Measurements from ENCODE around the gene ALDH16A1. TPM values are rescaled to one million over a fixed set of nuclear protein-coding genes. Genes with fewer than 3 reads are reported as not detected.

ALDH16A1 gene
- total and polyA plus RNA-seq, 10 of the 15 experiments (the other 5 are each of a cell fraction or from before 2014, with no cell fraction given) = 1.7 to 49.3 (median 18.1) TPM

DNA sequence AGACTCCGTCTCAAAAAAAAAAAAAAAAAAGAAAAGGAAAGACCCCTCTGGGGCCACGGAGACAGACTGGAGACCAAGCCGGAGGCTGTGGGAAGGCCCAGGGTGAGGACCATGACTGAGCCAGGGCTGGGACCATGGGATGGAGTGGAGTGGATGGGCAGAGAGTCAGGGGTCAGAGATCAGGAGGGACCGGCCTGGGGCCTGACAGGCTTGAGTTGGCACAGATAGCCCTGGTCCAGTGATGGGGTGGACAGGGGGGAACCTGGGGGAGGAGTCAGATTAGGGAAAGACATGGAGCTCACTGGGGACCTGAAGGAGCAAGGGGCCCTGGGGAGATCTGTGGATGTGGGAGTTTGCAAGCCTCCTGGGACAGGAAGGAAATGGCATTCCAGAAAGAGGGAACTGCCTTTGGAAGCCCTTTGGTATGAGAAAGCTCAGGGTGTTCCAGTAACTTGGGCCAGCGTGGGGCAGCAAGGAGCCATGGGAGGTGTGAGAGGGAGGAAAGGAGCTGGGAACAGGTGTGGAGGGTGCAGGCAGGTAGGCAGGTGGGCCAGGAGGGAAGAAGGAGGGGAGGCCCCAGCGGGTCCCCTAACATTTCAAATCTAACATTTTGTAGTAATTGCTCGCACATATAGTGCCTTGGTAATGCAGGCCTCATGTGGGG, 28.1 kb downstream of the ALDH16A1 start (continued):
- TF ChIP-seq IKZF1 (conservative IDR thresholded peaks at IDR 0.05) (no peak), CHD1 (IDR thresholded peaks at IDR 0.05; ENCODE audit: low read depth, low read length) (no peak)
- TF ChIP-seq, protein P1, sequence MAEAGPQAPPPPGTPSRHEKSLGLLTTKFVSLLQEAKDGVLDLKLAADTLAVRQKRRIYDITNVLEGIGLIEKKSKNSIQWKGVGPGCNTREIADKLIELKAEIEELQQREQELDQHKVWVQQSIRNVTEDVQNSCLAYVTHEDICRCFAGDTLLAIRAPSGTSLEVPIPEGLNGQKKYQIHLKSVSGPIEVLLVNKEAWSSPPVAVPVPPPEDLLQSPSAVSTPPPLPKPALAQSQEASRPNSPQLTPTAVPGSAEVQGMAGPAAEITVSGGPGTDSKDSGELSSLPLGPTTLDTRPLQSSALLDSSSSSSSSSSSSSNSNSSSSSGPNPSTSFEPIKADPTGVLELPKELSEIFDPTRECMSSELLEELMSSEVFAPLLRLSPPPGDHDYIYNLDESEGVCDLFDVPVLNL (IDR thresholded peaks at IDR 0.05; ENCODE audit: low read depth, low read length) = no peak
- TF ChIP-seq, protein P2, sequence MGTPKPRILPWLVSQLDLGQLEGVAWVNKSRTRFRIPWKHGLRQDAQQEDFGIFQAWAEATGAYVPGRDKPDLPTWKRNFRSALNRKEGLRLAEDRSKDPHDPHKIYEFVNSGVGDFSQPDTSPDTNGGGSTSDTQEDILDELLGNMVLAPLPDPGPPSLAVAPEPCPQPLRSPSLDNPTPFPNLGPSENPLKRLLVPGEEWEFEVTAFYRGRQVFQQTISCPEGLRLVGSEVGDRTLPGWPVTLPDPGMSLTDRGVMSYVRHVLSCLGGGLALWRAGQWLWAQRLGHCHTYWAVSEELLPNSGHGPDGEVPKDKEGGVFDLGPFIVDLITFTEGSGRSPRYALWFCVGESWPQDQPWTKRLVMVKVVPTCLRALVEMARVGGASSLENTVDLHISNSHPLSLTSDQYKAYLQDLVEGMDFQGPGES (IDR thresholded peaks at IDR 0.05) = no peak

DNA sequence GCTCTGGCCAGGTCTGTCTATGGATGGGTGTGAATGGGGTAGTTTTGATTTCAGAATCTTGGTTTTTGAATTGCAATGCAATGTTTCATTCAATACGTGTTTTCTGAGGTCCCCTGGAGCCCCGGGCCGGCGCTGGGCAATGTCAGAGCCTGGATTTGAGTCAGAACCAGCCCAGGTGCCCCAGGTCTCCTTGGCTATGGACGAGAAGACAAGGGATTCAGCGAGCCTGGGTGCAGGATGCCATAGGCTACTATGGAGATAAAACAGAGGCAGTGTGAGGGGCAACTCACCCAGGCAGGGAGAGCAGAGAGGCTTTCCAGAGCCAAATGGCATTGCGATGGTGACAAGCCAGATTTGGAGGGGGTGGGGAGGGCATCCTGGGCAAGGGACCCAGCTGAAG, 33.2 kb downstream of the ALDH16A1 start:
- 85% methylated on average over 7 of the region's 7 CpGs for whole genome bisulfite sequencing (ENCODE audit: insufficient coverage, insufficient replicate concordance, low lambda C conversion rate, missing lambda C conversion rate)
- no peak for DNase-seq (ENCODE audit: low read depth, low spot score)
- H3K9ac ChIP-seq (ENCODE audit: control insufficient read depth, insufficient read depth, low read length) = no peak overlapping the region
- peaks cover 41% of the 10 kb centered on the region for H3K79me2 ChIP-seq (ENCODE audit: control insufficient read depth, insufficient read depth, low read length)
- SMC1A ChIA-PET (ENCODE audit: uncharacterized antibody, unreplicated experiment) = interaction anchor here (1.3 kb wide), 1 partner anchor 16 kb away, joined by 5 read pairs; no protein-coding TSS in a partner anchor
- BruUV-seq (replicated peaks) = no TSS peak
- no peak for FAIRE-seq
- H4K20me1 ChIP-seq (ENCODE audit: control insufficient read depth, insufficient read depth) = peaks cover 13% of the 10 kb centered on the region
- H3K27ac ChIP-seq (ENCODE audit: control insufficient read depth, insufficient read depth) = no peak overlapping the region
- no peak overlapping the region for H3K4me3 ChIP-seq
- no peak overlapping the region for H2AFZ ChIP-seq (ENCODE audit: control insufficient read depth, low read depth, low read length)
- intact Hi-C loops (cut with micrococcal nuclease; ENCODE audit: unreplicated experiment) = loop anchor here (5.0 kb wide), 1 partner anchor 386 kb away; no protein-coding TSS in a partner anchor
- no peaks in the 10 kb centered on the region for H3K9me3 ChIP-seq (replicated peaks; ENCODE audit: control insufficient read depth, insufficient read depth, low read length)
- H3K4me1 ChIP-seq (ENCODE audit: control insufficient read depth, insufficient read depth, low read length) = peaks cover 16% of the 10 kb centered on the region
- H3K4me2 ChIP-seq (ENCODE audit: control insufficient read depth, insufficient read depth) = no peak overlapping the region
- POLR2A ChIA-PET = no interaction called here
- CTCF ChIA-PET = interaction anchor here (0.6 to 1.6 kb wide), 3 partner anchors 10 to 181 kb away, joined by 3 to 4 read pairs (median 4); no protein-coding TSS in a partner anchor
- in situ Hi-C loops (cut with MboI) = no loop called here
- no peak for ATAC-seq
- RAD21 ChIA-PET (ENCODE audit: unreplicated experiment) = interaction anchor here (1.1 kb wide), 1 partner anchor 13 kb away, joined by 3 read pairs; the partner anchor contains the start of gene FLT3LG
- H3K36me3 ChIP-seq (ENCODE audit: control insufficient read depth in 2 of 2, insufficient read depth in 2 of 2, low read length in 1 of 2) = peaks cover 17 to 29% of the 10 kb centered on the region in 2 experiments
- no peaks in the 10 kb centered on the region for H3K27me3 ChIP-seq (replicated peaks in 1 of 2; ENCODE audit: control insufficient read depth in 2 of 2, insufficient read depth in 2 of 2, low read length in 1 of 2)
- TF ChIP-seq NFXL1 (IDR thresholded peaks at IDR 0.05; ENCODE audit: borderline replicate concordance) (no peak), CBX5 (IDR thresholded peaks at IDR 0.05; ENCODE audit: low read depth) (no peak), SREBF1 (IDR thresholded peaks at IDR 0.05; ENCODE audit: low read length) (no peak), NKRF (conservative IDR thresholded peaks at IDR 0.05) (no peak), GABPA (IDR thresholded peaks at IDR 0.05; ENCODE audit: low read depth) (no peak), ASH2L (IDR thresholded peaks at IDR 0.05; ENCODE audit: borderline replicate concordance, low read depth) (no peak)
- TF ChIP-seq, protein P3, sequence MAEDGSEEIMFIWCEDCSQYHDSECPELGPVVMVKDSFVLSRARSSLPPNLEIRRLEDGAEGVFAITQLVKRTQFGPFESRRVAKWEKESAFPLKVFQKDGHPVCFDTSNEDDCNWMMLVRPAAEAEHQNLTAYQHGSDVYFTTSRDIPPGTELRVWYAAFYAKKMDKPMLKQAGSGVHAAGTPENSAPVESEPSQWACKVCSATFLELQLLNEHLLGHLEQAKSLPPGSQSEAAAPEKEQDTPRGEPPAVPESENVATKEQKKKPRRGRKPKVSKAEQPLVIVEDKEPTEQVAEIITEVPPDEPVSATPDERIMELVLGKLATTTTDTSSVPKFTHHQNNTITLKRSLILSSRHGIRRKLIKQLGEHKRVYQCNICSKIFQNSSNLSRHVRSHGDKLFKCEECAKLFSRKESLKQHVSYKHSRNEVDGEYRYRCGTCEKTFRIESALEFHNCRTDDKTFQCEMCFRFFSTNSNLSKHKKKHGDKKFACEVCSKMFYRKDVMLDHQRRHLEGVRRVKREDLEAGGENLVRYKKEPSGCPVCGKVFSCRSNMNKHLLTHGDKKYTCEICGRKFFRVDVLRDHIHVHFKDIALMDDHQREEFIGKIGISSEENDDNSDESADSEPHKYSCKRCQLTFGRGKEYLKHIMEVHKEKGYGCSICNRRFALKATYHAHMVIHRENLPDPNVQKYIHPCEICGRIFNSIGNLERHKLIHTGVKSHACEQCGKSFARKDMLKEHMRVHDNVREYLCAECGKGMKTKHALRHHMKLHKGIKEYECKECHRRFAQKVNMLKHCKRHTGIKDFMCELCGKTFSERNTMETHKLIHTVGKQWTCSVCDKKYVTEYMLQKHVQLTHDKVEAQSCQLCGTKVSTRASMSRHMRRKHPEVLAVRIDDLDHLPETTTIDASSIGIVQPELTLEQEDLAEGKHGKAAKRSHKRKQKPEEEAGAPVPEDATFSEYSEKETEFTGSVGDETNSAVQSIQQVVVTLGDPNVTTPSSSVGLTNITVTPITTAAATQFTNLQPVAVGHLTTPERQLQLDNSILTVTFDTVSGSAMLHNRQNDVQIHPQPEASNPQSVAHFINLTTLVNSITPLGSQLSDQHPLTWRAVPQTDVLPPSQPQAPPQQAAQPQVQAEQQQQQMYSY (CRISPR knock-in tag; IDR thresholded peaks at IDR 0.05) = no peak

All from GM12878 (cell line).